NCI-H2081 (cell line): ENCODE data around the gene ARHGAP18.

Source experiments
- DNase-seq, 2 experiments: peaks; one replicate each; lab custom pipeline; 2025; lab: John Stamatoyannopoulos, UW

Gene ARHGAP18

GRCh38 chr6:129691043-129691640 is 18.8 kb downstream of the ARHGAP18 start:
- DNase-seq: no peak

GRCh38 chr6:129686941-129687627 is 22.9 kb downstream of the ARHGAP18 start:
- DNase-seq: no peak

GRCh38 chr6:129685662-129686031 is 24.3 kb downstream of the ARHGAP18 start:
- DNase-seq: no peak

- DNase-seq: no peak
Measured at GRCh38 chr6:129684903-129685661, 24.9 kb downstream of the ARHGAP18 start.

- DNase-seq: no peak
Measured at GRCh38 chr6:129684323-129684884, 25.6 kb downstream of the ARHGAP18 start.

GRCh38 chr6:129683601-129684322 is 26.2 kb downstream of the ARHGAP18 start:
- no peak for DNase-seq

- DNase-seq: no peak
Measured at GRCh38 chr6:129681913-129682205, 28.1 kb downstream of the ARHGAP18 start.

GRCh38 chr6:129680633-129681032 is 29.3 kb downstream of the ARHGAP18 start:
- DNase-seq: no peak

GRCh38 chr6:129679758-129680157 is 30.2 kb downstream of the ARHGAP18 start:
- no peak for DNase-seq

- DNase-seq: no peak
Measured at GRCh38 chr6:129679275-129679674, 30.7 kb downstream of the ARHGAP18 start.

GRCh38 chr6:129678463-129678862 is 31.5 kb downstream of the ARHGAP18 start:
- no peak for DNase-seq

GRCh38 chr6:129677620-129678325 is 32.2 kb downstream of the ARHGAP18 start:
- DNase-seq: no peak

- DNase-seq: no peak
Measured at GRCh38 chr6:129675669-129676472, 34.1 kb downstream of the ARHGAP18 start.

GRCh38 chr6:129673748-129674147 is 36.2 kb downstream of the ARHGAP18 start:
- DNase-seq: no peak

- no peak for DNase-seq
Measured at GRCh38 chr6:129672881-129673631, 36.9 kb downstream of the ARHGAP18 start.

- no peak for DNase-seq
Measured at GRCh38 chr6:129672341-129672682, 37.7 kb downstream of the ARHGAP18 start.

- DNase-seq: no peak
Measured at GRCh38 chr6:129671442-129672340, 38.3 kb downstream of the ARHGAP18 start.

GRCh38 chr6:129670634-129671033 is 39.3 kb downstream of the ARHGAP18 start:
- no peak for DNase-seq

GRCh38 chr6:129667621-129668020 is 42.4 kb downstream of the ARHGAP18 start:
- DNase-seq: no peak
